Sigmoid colon (tissue), 7 donors: ENCODE data around the gene KRCC1. TPM values are rescaled to one million over a fixed set of nuclear protein-coding genes. Genes with fewer than 3 reads are reported as not detected.

Source experiments
- DNase-seq: peaks from one replicate; pipeline ENCODE4 v3.0.0-alpha.2; 2019
- H3K27ac ChIP-seq, 4 donors: fragments of 200-600 bp; sonication (generic); one replicate each; pipeline ENCODE4 v1.5.1; 2016 to 2019; ENCODE audit warnings: mild to moderate bottlenecking in 1 of 4
- H3K27me3 ChIP-seq, 3 donors: fragments of 200-600 bp; sonication (generic); one replicate each; pipeline ENCODE4 v1.5.1; 2019; ENCODE audit warnings: mild to moderate bottlenecking in 1 of 3
- H3K36me3 ChIP-seq, 4 donors: fragments of 200-600 bp; sonication (generic); one replicate each; pipeline ENCODE4 v1.5.1; 2016 to 2019
- H3K4me1 ChIP-seq, 4 donors: fragments of 200-600 bp; sonication (generic); one replicate each; pipeline ENCODE4 v1.5.1; 2017 to 2019
- H3K4me3 ChIP-seq, 4 donors: fragments of 200-600 bp; sonication (generic); one replicate each; pipeline ENCODE4 v1.5.1; 2017 to 2019; ENCODE audit warnings: mild to moderate bottlenecking in 2 of 4, moderate library complexity in 1 of 4
- H3K9me3 ChIP-seq, 4 donors: fragments of 200-600 bp in 3 of 4; sonication (generic) in 3 of 4; one replicate each; pipeline versions ENCODE4 v1.5.1 to v1.6.1; 2013 to 2019
- CTCF ChIP-seq, 4 experiments: fragments of 450-650 bp in 3 of 4; fragments of 200-600 bp in 1 of 4; IDR thresholded peaks; one replicate each; pipeline ENCODE4 v1.5.1; 2016 to 2019; ENCODE audit warnings: antibody characterized with exemption in 4 of 4, mild to moderate bottlenecking in 3 of 4, moderate library complexity in 2 of 4
- EP300 ChIP-seq, 4 donors: sonication (generic); formaldehyde crosslinking; IDR thresholded peaks; one replicate each; pipeline ENCODE4 v1.6.1; 2017; ENCODE audit warnings: antibody characterized with exemption in 4 of 4
- POLR2A ChIP-seq, 2 donors: fragments of 450-650 bp; IDR thresholded peaks; one replicate each; pipeline ENCODE4 v1.6.1; 2016; ENCODE audit warnings: antibody characterized with exemption in 2 of 2, mild to moderate bottlenecking in 2 of 2, moderate library complexity in 2 of 2
- POLR2AphosphoS5 ChIP-seq, 4 donors: sonication (generic); formaldehyde crosslinking; IDR thresholded peaks; one replicate each; pipeline ENCODE4 v1.6.1; 2017; ENCODE audit warnings: antibody characterized with exemption in 4 of 4
- WGBS, 2 donors: extraction: QIAGEN DNeasy Blood & Tissue Kit; methylation state at CpG; one replicate each; pipeline ENCODE4 v1.1.7; 2013; 5-methylcytosine and 5-hydroxymethylcytosine counted together
- intact Hi-C: fragments of 100-400 bp; cut with DNase I; formaldehyde crosslinking; loops from one replicate; pipeline ENCODE4 v1.15.1; 2023
- polyA plus RNA-seq, 3 donors: library from polyadenylated mRNA; stranded (reverse); fragments of 200-250 nt; gene quantifications; one replicate each; pipeline ENCODE4 v1.2.3, GENCODE V29; 2013
- total RNA-seq, 4 donors: library from RNA; depleted of rRNA; stranded (reverse); fragments of >200 nt; gene quantifications; one replicate each; pipeline ENCODE4 v1.1.0, GENCODE V29; 2016
- donor health status: healthy with polysubstance abuse.
- donor health status: Bipolar disorder and iron deficiency.
- donor health status: healthy.

KRCC1 gene
- total and polyA plus RNA-seq, 7 donors: 27.7 to 129 (median 44.6) TPM

GRCh38 chr2:88059979-88060906, 4.7 kb upstream of the KRCC1 start:
- Histone ChIP-seq H3K9me3 (no peaks in the 10 kb centered on the region), H3K36me3 (no peaks in the 10 kb centered on the region), H3K4me3 (no peak overlapping the region), H3K27me3 (no peaks in the 10 kb centered on the region), H3K27ac (no peak overlapping the region), H3K4me1 (peaks cover 0 to 18% (median 3%) of the 10 kb centered on the region in 4 donors)
- no peak for DNase-seq
- TF ChIP-seq CTCF (IDR thresholded peaks at IDR 0.05) (peak; percentile 34 to 78 (median 70)), EP300 (IDR thresholded peaks at IDR 0.05) (no peak), POLR2A (IDR thresholded peaks at IDR 0.05) (no peak)
- 36 to 60% methylated on average over 5 of the region's 5 CpGs for WGBS, 2 donors
- intact Hi-C loops: loop anchor here (1.0 to 5.0 kb wide), 2 partner anchors 100 to 567 kb away; partner anchors contain the start of gene EIF2AK3

GRCh38 chr2:88058191-88058590, 2.6 kb upstream of the KRCC1 start:
- Histone ChIP-seq H3K27me3 (no peaks in the 10 kb centered on the region), H3K36me3 (no peaks in the 10 kb centered on the region), H3K4me1 (peaks cover 0 to 33% (median 16%) of the 10 kb centered on the region in 4 donors), H3K27ac (no peak overlapping the region), H3K4me3 (no peak overlapping the region), H3K9me3 (no peaks in the 10 kb centered on the region)
- WGBS, 2 donors: 85 to 92% methylated on average over 5 of the region's 5 CpGs
- DNase-seq: no peak
- no peak for TF ChIP-seq POLR2A (IDR thresholded peaks at IDR 0.05)
- TF ChIP-seq EP300 (IDR thresholded peaks at IDR 0.05): no peak
- no peak for TF ChIP-seq CTCF (IDR thresholded peaks at IDR 0.05)
- TF ChIP-seq POLR2AphosphoS5 (IDR thresholded peaks at IDR 0.05): no peak
- intact Hi-C loops: loop anchor here (5.0 kb wide), 1 partner anchor 569 kb away; the partner anchor contains the start of gene EIF2AK3

- intact Hi-C loops: loop anchor here (5.0 kb wide), 1 partner anchor 570 kb away; the partner anchor contains the start of gene EIF2AK3
- 27 to 67% methylated on average over 4 of the region's 4 CpGs for WGBS, 2 donors
- H3K36me3 ChIP-seq: no peaks in the 10 kb centered on the region
- H3K4me3 ChIP-seq: no peak overlapping the region
- H3K27ac ChIP-seq: no peak overlapping the region
- no peaks in the 10 kb centered on the region for H3K9me3 ChIP-seq
- H3K27me3 ChIP-seq: no peaks in the 10 kb centered on the region
- peaks cover 0 to 39% (median 18%) of the 10 kb centered on the region in 4 donors for H3K4me1 ChIP-seq
- no peak for DNase-seq
- TF ChIP-seq POLR2AphosphoS5 (IDR thresholded peaks at IDR 0.05) (no peak), EP300 (IDR thresholded peaks at IDR 0.05) (no peak), POLR2A (IDR thresholded peaks at IDR 0.05) (no peak), CTCF (IDR thresholded peaks at IDR 0.05) (no peak)
These were observed 1.9 kb upstream of the KRCC1 start for GRCh38 chr2:88057437-88057844.

- Histone ChIP-seq H3K9me3 (no peaks in the 10 kb centered on the region), H3K4me3 (peak overlapping the region; percentile 75 to 95 (median 86)), H3K27ac (peak overlapping the region; percentile 96 to 99 (median 98)), H3K36me3 (no peaks in the 10 kb centered on the region), H3K27me3 (no peaks in the 10 kb centered on the region), H3K4me1 (peaks cover 0 to 37% (median 18%) of the 10 kb centered on the region in 4 donors)
- WGBS, 2 donors: 5 to 21% methylated on average over 25 of the region's 25 CpGs
- intact Hi-C loops: loop anchor here (5.0 kb wide), 1 partner anchor 572 kb away; the partner anchor contains the start of gene EIF2AK3
- TF ChIP-seq CTCF (IDR thresholded peaks at IDR 0.05) (no peak), POLR2A (IDR thresholded peaks at IDR 0.05) (no peak), EP300 (IDR thresholded peaks at IDR 0.05) (no peak), POLR2AphosphoS5 (IDR thresholded peaks at IDR 0.05) (no peak)
- DNase-seq: no peak
These were observed 707 bp downstream of the KRCC1 start for GRCh38 chr2:88054782-88055370.
